Ishikawa (cell line): Measurements from ENCODE around the gene UBE2A.

Experiments
- CEBPB ChIP-seq: IDR thresholded peaks from 2 replicates; pipeline ENCODE4 v1.6.1; 2012
- CREB1 ChIP-seq: IDR thresholded peaks from 2 replicates; pipeline ENCODE4 v1.6.1; 2012; ENCODE audit warnings: low read depth
- EGR1 ChIP-seq: IDR thresholded peaks from 2 replicates; pipeline ENCODE4 v1.6.1; 2012
- EP300 ChIP-seq: IDR thresholded peaks from 2 replicates; pipeline ENCODE4 v1.6.1; 2012; ENCODE audit warnings: borderline replicate concordance
- FOXM1 ChIP-seq: IDR thresholded peaks from 2 replicates; pipeline ENCODE4 v1.6.1; 2012; ENCODE audit warnings: low read depth, borderline replicate concordance
- NFIC ChIP-seq: IDR thresholded peaks from 2 replicates; pipeline ENCODE4 v1.6.1; 2012
- RAD21 ChIP-seq: IDR thresholded peaks from 2 replicates; pipeline ENCODE4 v1.6.1; 2012; ENCODE audit warnings: low read depth
- TAF1 ChIP-seq: IDR thresholded peaks from 2 replicates; pipeline ENCODE4 v1.6.1; 2012; ENCODE audit warnings: low read depth, mild to moderate bottlenecking
- TCF12 ChIP-seq: IDR thresholded peaks from 2 replicates; pipeline ENCODE4 v1.6.1; 2012; ENCODE audit warnings: low read depth
- TEAD4 ChIP-seq: IDR thresholded peaks from 2 replicates; pipeline ENCODE4 v1.6.1; 2012
- YY1 ChIP-seq: IDR thresholded peaks from 2 replicates; pipeline ENCODE4 v1.6.1; 2012; ENCODE audit warnings: low read depth
- ZBTB7A ChIP-seq: IDR thresholded peaks from 2 replicates; pipeline ENCODE4 v1.6.1; 2012; ENCODE audit warnings: low read depth
- TF ChIP-seq, protein P1 (sequence below): IDR thresholded peaks from 2 replicates; pipeline ENCODE4 v1.6.1; 2012; ENCODE audit warnings: low read depth, mild to moderate bottlenecking
- TF ChIP-seq, protein P2 (sequence below): IDR thresholded peaks from 2 replicates; pipeline ENCODE4 v1.6.1; 2012
- TF ChIP-seq, protein P3 (sequence below): IDR thresholded peaks from 2 replicates; pipeline ENCODE4 v1.6.1; 2012

UBE2A gene

DNA sequence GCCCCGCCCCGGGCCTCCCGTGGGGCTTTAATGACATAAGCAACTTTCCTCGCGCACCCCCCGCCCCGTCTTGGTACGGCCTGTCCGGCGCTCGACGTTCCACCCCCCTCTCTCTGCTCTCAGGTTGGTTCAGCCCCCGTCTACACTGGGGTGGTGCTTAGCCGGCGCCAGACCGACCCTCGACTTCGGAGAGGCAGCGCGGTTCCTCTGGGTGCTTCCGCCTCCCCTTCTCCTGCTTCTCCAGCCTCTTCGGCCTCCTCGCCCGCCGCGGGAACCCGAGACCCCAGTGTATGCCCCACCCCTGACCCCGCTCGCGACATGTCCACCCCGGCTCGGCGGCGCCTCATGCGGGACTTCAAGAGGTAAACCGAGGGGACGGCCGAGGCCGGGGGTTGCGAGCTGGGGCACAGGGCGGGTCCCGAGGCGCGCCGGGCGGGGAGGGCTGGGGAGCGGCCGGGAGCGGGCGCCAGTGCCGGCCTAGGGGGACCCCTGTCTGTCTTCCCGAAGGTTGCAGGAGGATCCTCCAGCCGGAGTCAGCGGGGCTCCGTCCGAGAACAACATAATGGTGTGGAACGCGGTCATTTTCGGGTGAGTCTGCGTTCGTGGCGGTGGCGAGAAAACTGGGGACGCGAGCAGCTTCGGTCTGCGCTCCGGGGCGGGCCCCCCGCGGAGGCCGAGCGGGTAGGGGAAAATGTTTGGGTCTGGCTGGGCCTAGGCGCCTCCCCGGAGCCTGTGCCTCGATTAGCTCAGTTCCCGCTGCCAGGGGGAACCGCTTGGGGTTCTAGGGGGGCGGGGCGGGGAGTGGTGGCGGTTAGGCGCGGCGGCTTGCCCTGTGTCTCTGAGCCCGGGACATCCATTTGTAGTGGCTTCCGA lies at the start of gene UBE2A:
TSS of gene UBE2A (plus strand) at position 170 of the 873 bp plus-strand sequence. CDS start at position 319, 149 bp downstream.
- no peak for TF ChIP-seq RAD21
- TF ChIP-seq ZBTB7A: no peak
- no peak for TF ChIP-seq EGR1
- TF ChIP-seq, protein P1, sequence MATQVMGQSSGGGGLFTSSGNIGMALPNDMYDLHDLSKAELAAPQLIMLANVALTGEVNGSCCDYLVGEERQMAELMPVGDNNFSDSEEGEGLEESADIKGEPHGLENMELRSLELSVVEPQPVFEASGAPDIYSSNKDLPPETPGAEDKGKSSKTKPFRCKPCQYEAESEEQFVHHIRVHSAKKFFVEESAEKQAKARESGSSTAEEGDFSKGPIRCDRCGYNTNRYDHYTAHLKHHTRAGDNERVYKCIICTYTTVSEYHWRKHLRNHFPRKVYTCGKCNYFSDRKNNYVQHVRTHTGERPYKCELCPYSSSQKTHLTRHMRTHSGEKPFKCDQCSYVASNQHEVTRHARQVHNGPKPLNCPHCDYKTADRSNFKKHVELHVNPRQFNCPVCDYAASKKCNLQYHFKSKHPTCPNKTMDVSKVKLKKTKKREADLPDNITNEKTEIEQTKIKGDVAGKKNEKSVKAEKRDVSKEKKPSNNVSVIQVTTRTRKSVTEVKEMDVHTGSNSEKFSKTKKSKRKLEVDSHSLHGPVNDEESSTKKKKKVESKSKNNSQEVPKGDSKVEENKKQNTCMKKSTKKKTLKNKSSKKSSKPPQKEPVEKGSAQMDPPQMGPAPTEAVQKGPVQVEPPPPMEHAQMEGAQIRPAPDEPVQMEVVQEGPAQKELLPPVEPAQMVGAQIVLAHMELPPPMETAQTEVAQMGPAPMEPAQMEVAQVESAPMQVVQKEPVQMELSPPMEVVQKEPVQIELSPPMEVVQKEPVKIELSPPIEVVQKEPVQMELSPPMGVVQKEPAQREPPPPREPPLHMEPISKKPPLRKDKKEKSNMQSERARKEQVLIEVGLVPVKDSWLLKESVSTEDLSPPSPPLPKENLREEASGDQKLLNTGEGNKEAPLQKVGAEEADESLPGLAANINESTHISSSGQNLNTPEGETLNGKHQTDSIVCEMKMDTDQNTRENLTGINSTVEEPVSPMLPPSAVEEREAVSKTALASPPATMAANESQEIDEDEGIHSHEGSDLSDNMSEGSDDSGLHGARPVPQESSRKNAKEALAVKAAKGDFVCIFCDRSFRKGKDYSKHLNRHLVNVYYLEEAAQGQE: no peak
- peak; percentile 3; the same call in 1 of the 2 replicates for TF ChIP-seq CEBPB
- TF ChIP-seq NFIC: no peak
- TF ChIP-seq EP300: no peak; the same call in 1 of the 2 replicates
- TF ChIP-seq, protein P2, sequence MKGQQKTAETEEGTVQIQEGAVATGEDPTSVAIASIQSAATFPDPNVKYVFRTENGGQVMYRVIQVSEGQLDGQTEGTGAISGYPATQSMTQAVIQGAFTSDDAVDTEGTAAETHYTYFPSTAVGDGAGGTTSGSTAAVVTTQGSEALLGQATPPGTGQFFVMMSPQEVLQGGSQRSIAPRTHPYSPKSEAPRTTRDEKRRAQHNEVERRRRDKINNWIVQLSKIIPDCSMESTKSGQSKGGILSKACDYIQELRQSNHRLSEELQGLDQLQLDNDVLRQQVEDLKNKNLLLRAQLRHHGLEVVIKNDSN: 0 out of 2 replicates have a peak, but pooled peaks have one; percentile 2
- TF ChIP-seq, protein P3, sequence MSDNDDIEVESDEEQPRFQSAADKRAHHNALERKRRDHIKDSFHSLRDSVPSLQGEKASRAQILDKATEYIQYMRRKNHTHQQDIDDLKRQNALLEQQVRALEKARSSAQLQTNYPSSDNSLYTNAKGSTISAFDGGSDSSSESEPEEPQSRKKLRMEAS: 0 out of 2 replicates have a peak, but pooled peaks have one; percentile 28
- no peak; the same call in 1 of the 2 replicates for TF ChIP-seq TEAD4
- peak; percentile 13; the same call in 1 of the 2 replicates for TF ChIP-seq CREB1
- TF ChIP-seq TAF1: peak; percentile 81
- TF ChIP-seq YY1: no peak
- TF ChIP-seq TCF12: no peak
- TF ChIP-seq FOXM1: no peak

DNA sequence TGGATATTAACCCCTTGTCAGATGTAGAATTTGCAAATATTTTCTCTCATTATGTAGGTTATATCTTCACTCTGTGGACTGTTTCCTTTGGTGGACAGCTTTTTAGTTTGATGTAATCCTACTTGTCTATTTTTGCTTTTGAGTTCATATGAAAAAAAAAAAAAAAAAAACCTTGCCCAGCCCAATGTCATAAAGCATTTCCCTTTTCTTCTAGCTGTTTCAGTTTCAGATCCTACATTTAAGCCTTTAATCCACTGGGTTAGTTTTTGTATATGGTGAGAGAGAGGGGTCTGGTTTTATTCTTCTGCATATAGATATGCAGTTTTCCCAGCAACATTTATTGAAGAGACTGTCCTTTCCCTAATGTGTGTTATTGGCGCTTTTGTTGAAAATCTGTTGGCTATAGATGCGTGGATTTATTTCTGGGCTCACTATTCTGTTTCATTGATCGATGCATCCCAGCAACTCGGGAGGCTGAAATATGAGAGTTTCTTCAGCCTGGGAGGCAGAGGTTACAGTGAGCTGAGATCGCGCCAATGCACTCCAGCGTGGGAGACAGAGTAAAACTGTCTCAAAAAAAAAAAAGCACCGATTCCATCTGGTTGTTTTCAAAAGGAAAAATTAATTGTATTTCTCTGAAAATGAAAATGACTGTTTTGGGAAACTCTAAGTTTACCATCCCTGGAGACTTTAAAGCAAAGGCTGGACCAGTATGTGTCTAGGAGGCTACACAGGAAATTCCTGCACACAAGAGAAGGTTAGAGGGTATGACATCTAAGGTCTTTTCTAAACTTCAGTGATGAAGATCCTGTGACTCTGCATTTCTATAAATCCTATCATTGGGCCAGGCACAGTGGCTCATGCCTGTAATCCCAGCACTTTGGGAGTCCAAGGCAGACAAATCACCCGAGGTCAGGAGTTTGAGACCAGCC lies 44.8 kb upstream of the UBE2A start:
- TF ChIP-seq CREB1 (no peak), EP300 (no peak), NFIC (no peak), CEBPB (no peak), ZBTB7A (no peak), EGR1 (no peak), YY1 (no peak), TAF1 (no peak), RAD21 (no peak), FOXM1 (no peak), TCF12 (no peak), TEAD4 (no peak)
- TF ChIP-seq, protein P3: no peak
- TF ChIP-seq, protein P1: no peak

DNA sequence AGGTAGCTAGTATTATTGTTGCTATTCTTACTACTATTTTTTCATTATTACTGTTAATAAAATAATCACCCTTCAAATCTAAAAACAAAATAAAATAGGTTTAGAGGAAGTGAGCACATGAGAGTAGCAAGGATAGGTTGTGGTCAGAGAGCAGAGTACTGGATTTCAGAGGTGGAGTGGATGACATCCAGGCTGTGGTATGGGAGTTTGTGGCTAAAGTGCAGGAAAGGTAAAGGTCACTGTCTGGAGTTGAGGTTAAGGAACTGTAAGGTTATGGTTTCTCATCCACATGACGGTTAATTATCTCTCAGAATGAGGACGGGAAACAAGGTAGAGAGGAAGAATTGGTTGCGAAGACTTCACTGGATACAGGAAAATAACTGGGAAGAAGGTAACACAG lies 36.9 kb upstream of the UBE2A start:
- TF ChIP-seq TEAD4 (no peak), EGR1 (no peak), NFIC (no peak), RAD21 (no peak), YY1 (no peak), ZBTB7A (no peak), TCF12 (no peak), TAF1 (no peak), EP300 (no peak)
- TF ChIP-seq, protein P2: no peak

DNA sequence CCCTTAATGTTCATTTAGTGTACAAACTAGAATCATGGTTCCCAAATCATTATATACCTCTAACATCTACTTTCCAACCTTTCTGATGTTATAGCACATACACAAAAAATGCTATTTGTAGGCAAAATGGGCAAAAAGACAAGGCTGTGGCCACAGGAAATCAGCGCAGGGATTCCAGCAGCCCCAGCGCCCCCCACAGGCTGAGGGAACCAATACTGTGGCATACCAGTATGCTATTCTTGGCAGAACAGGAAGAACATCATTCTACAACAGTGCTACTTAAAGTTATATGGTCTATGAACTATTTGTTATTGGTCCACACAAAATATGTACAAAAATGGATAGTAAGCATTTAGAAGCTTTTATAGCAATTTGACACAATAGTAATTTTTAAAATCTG lies 34.5 kb upstream of the UBE2A start:
- no peak for TF ChIP-seq ZBTB7A
- no peak for TF ChIP-seq TAF1
- TF ChIP-seq, protein P1: no peak
- TF ChIP-seq EP300: no peak
- TF ChIP-seq TCF12: no peak
- no peak for TF ChIP-seq NFIC
- TF ChIP-seq FOXM1: no peak
- TF ChIP-seq CEBPB: no peak
- TF ChIP-seq, protein P3: no peak
- TF ChIP-seq CREB1: no peak
